Body of pancreas (tissue), 4 donors: Measurements from ENCODE around the gene SDC1.

ENCODE experiments used
- POLR2A ChIP-seq, 3 donors: fragments of 450-650 bp; IDR thresholded peaks; one replicate each; pipeline ENCODE4 v1.6.1; 2016; ENCODE audit warnings: antibody characterized with exemption in 3 of 3, mild to moderate bottlenecking in 2 of 3
- TF ChIP-seq, protein P1 (sequence below), 7 experiments: fragments of 450-650 bp in 4 of 7; fragments of 200-600 bp in 3 of 7; sonication (generic) in 3 of 7; IDR thresholded peaks; one replicate each; pipeline ENCODE4 v1.5.1; 2016 to 2019; ENCODE audit warnings: antibody characterized with exemption in 7 of 7

DNA sequence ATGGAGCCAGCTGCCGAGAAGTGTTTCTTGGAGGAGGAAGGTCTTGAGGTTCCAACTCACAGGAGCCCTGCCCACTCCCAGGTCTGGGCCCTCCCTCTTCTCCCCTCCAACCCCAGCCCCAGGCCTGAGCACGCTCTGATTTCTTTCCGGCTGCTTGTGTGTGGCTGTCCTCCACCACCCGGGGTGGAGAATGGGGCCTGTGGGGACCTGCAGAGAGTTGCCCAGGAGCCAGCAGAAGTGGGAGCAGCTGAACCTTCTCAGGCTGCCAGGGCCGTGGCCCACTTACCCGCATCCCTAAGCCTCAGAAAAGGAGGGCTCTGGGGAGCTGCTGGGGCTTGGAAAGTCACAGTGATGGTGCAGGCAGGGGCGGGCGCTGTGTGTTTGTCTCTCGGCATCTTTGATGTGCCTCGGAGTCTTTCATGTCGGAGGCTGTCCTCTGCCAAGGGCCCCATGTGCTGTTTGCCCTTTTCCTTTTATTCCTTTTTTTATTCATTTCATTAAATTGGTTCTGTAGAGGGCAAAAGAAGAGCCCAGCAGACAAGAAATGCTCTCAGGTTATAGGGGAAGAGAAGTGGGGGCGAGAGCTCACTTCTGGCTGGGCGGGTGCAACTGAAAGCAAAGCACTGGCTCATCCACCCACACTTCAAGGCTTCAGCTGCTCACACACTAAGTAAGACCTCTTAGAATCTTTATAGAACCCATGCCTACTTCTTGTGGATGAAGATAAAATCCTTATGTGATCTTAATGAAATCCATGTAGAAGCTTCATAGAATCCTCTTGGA lies 52.5 kb downstream of the SDC1 start:
- no peak for TF ChIP-seq POLR2A (IDR thresholded peaks at IDR 0.05)
- TF ChIP-seq, protein P1, sequence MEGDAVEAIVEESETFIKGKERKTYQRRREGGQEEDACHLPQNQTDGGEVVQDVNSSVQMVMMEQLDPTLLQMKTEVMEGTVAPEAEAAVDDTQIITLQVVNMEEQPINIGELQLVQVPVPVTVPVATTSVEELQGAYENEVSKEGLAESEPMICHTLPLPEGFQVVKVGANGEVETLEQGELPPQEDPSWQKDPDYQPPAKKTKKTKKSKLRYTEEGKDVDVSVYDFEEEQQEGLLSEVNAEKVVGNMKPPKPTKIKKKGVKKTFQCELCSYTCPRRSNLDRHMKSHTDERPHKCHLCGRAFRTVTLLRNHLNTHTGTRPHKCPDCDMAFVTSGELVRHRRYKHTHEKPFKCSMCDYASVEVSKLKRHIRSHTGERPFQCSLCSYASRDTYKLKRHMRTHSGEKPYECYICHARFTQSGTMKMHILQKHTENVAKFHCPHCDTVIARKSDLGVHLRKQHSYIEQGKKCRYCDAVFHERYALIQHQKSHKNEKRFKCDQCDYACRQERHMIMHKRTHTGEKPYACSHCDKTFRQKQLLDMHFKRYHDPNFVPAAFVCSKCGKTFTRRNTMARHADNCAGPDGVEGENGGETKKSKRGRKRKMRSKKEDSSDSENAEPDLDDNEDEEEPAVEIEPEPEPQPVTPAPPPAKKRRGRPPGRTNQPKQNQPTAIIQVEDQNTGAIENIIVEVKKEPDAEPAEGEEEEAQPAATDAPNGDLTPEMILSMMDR (IDR thresholded peaks at IDR 0.05): no peak
